Measurements from ENCODE around the gene RPS14. TPM values are rescaled to one million over a fixed set of nuclear protein-coding genes. Genes with fewer than 3 reads are reported as not detected.
"Not testable (repeated sequence)": the region's sequence is repeated elsewhere in the genome, so short reads cannot be mapped to it uniquely, and the experiment has no call there.

The RPS14 gene
- total RNA-seq, 1 donor from 2014 or later, result 1,847 TPM

GRCh38 chr5:150479416-150479815, 29.9 kb upstream of the RPS14 start:
- ATAC-seq, result no peak

GRCh38 chr5:150476568-150476967, 27.0 kb upstream of the RPS14 start:
- ATAC-seq, result not testable (repeated sequence)

- peak; percentile 24 for ATAC-seq
These were observed 24.3 kb upstream of the RPS14 start for GRCh38 chr5:150473673-150474358.

- no peak for ATAC-seq
These were observed 20.4 kb upstream of the RPS14 start for GRCh38 chr5:150469718-150470469.

- no peak for ATAC-seq
These were observed 18.7 kb upstream of the RPS14 start for GRCh38 chr5:150468206-150468605.

GRCh38 chr5:150465927-150466326, 16.4 kb upstream of the RPS14 start:
- peak; percentile 29 for ATAC-seq

- no peak for ATAC-seq
These were observed 15.0 kb upstream of the RPS14 start for GRCh38 chr5:150464554-150465012.

GRCh38 chr5:150461231-150461630, 11.7 kb upstream of the RPS14 start:
- ATAC-seq, result peak; percentile 9

- ATAC-seq, result no peak
These were observed 11.2 kb upstream of the RPS14 start for GRCh38 chr5:150460781-150461180.

- peak; percentile 95 for ATAC-seq
These were observed 9.4 kb upstream of the RPS14 start for GRCh38 chr5:150458802-150459557.

GRCh38 chr5:150457562-150458240, 8.2 kb upstream of the RPS14 start:
- no peak for ATAC-seq

GRCh38 chr5:150457121-150457520, 7.6 kb upstream of the RPS14 start:
- no peak for ATAC-seq

GRCh38 chr5:150454492-150455229, 5.1 kb upstream of the RPS14 start:
- ATAC-seq, result no peak

- not testable (repeated sequence) for ATAC-seq
These were observed 4.5 kb upstream of the RPS14 start for GRCh38 chr5:150454027-150454426.

- no peak for ATAC-seq
These were observed 3.4 kb upstream of the RPS14 start for GRCh38 chr5:150452914-150453313.

GRCh38 chr5:150451594-150451993, 2.1 kb upstream of the RPS14 start:
- no peak for ATAC-seq

GRCh38 chr5:150448952-150449516, 505 bp downstream of the RPS14 start:
- ATAC-seq, result peak; percentile 52

GRCh38 chr5:150448334-150448733, 1.2 kb downstream of the RPS14 start:
- ATAC-seq, result no peak

- ATAC-seq, result no peak
These were observed 2.4 kb downstream of the RPS14 start for GRCh38 chr5:150447188-150447587.

- no peak for ATAC-seq
These were observed 3.0 kb downstream of the RPS14 start for GRCh38 chr5:150446583-150446982.

GRCh38 chr5:150446088-150446487, 3.5 kb downstream of the RPS14 start:
- ATAC-seq, result no peak

- ATAC-seq, result no peak
These were observed 4.8 kb downstream of the RPS14 start for GRCh38 chr5:150444770-150445169.

All from esophagus mucosa (tissue), 1 donor.